Ureter (tissue), 1 donor: ENCODE results near the gene BTBD1. TPM values are rescaled to one million over a fixed set of nuclear protein-coding genes. Genes with fewer than 3 reads are reported as not detected.
"Not testable (repeated sequence)": the region's sequence is repeated elsewhere in the genome, so short reads cannot be mapped to it uniquely, and the experiment has no call there.

ENCODE experiments used
- DNase-seq: peaks from one replicate; pipeline ENCODE4 v3.0.0-alpha.2; 2020; ENCODE audit warnings: low spot score
- total RNA-seq: library from RNA; stranded (reverse); gene quantifications from one replicate; pipeline ENCODE4 v1.2.4, GENCODE V29; 2023
- donor health status: DM: yes; HTN: yes; CAD: no.

BTBD1 gene
- total RNA-seq, 1 donor from 2014 or later = 64.9 TPM

GRCh38 chr15:83094583-83094982 is 27.5 kb upstream of the BTBD1 start:
- no peak for DNase-seq

- DNase-seq = no peak
Observed at GRCh38 chr15:83092309-83092976, 25.4 kb upstream of the BTBD1 start.

GRCh38 chr15:83091965-83092308 is 24.9 kb upstream of the BTBD1 start:
- DNase-seq = not testable (repeated sequence)

- no peak for DNase-seq
Observed at GRCh38 chr15:83090465-83090864, 23.4 kb upstream of the BTBD1 start.

GRCh38 chr15:83088876-83089275 is 21.8 kb upstream of the BTBD1 start:
- DNase-seq = no peak

GRCh38 chr15:83087576-83087975 is 20.5 kb upstream of the BTBD1 start:
- no peak for DNase-seq

GRCh38 chr15:83085864-83086552 is 19.0 kb upstream of the BTBD1 start:
- DNase-seq = not testable (repeated sequence)

GRCh38 chr15:83085461-83085860 is 18.4 kb upstream of the BTBD1 start:
- not testable (repeated sequence) for DNase-seq

GRCh38 chr15:83082730-83083386 is 15.8 kb upstream of the BTBD1 start:
- no peak for DNase-seq

- DNase-seq = no peak
Observed at GRCh38 chr15:83081256-83082014, 14.4 kb upstream of the BTBD1 start.

GRCh38 chr15:83078712-83079111 is 11.7 kb upstream of the BTBD1 start:
- DNase-seq = no peak

GRCh38 chr15:83077491-83078230 is 10.6 kb upstream of the BTBD1 start:
- DNase-seq = no peak

GRCh38 chr15:83069211-83069642 is 2.2 kb upstream of the BTBD1 start:
- not testable (repeated sequence) for DNase-seq

GRCh38 chr15:83068054-83068453 is 1.0 kb upstream of the BTBD1 start:
- DNase-seq = no peak

GRCh38 chr15:83067638-83067962 is 548 bp upstream of the BTBD1 start:
- DNase-seq = no peak

GRCh38 chr15:83066034-83066733 is 868 bp downstream of the BTBD1 start:
- DNase-seq = no peak

GRCh38 chr15:83065431-83065830 is 1.6 kb downstream of the BTBD1 start:
- DNase-seq = no peak

GRCh38 chr15:83064859-83065258 is 2.2 kb downstream of the BTBD1 start:
- no peak for DNase-seq

GRCh38 chr15:83063551-83063950 is 3.5 kb downstream of the BTBD1 start:
- no peak for DNase-seq

GRCh38 chr15:83062768-83063180 is 4.3 kb downstream of the BTBD1 start:
- no peak for DNase-seq

- no peak for DNase-seq
Observed at GRCh38 chr15:83061680-83062079, 5.4 kb downstream of the BTBD1 start.
